WERI-Rb-1 (cell line): Measurements from ENCODE around the gene SRSF7.

Source experiments
- DNase-seq: peaks from one replicate; pipeline ENCODE4 v3.0.0-alpha.2; 2020
- H3K27ac ChIP-seq: fragments of 250-450 bp; sonication (Bioruptor Pico); 2 replicates; pipeline ENCODE4 v1.5.1; 2020; ENCODE audit warnings: mild to moderate bottlenecking, moderate library complexity
- H3K27me3 ChIP-seq: fragments of 250-450 bp; sonication (Bioruptor Pico); 2 replicates; pipeline ENCODE4 v1.5.1; 2021; ENCODE audit warnings: mild to moderate bottlenecking, low read depth, moderate library complexity; ENCODE audit not compliant: insufficient read depth, severe bottlenecking
- H3K36me3 ChIP-seq: fragments of 250-450 bp; sonication (Bioruptor Pico); 2 replicates; pipeline ENCODE4 v1.5.1; 2020; ENCODE audit warnings: mild to moderate bottlenecking, moderate library complexity
- H3K4me3 ChIP-seq: 2 replicates; pipeline ENCODE4 v1.5.1; 2011; ENCODE audit warnings: low read depth, mild to moderate bottlenecking, control low read depth, low read length
- H3K9me3 ChIP-seq: fragments of 250-450 bp; sonication (Bioruptor Pico); 2 replicates; pipeline ENCODE4 v1.5.1; 2021; ENCODE audit warnings: mild to moderate bottlenecking, moderate library complexity; ENCODE audit not compliant: severe bottlenecking
- TF ChIP-seq, protein P1 (sequence below): IDR thresholded peaks from 2 replicates; pipeline ENCODE4 v1.5.1; 2011; ENCODE audit warnings: low read depth, mild to moderate bottlenecking, control low read depth, inconsistent platforms, low read length

Gene SRSF7

GRCh38 chr2:38747007-38747424 is 4.1 kb downstream of the SRSF7 start:
- Histone ChIP-seq H3K4me3 (no peak overlapping the region), H3K9me3 (no peaks in the 10 kb centered on the region), H3K36me3 (peaks cover 91% of the 10 kb centered on the region), H3K27ac (no peak overlapping the region), H3K27me3 (no peaks in the 10 kb centered on the region)
- no peak for DNase-seq
- TF ChIP-seq, protein P1, sequence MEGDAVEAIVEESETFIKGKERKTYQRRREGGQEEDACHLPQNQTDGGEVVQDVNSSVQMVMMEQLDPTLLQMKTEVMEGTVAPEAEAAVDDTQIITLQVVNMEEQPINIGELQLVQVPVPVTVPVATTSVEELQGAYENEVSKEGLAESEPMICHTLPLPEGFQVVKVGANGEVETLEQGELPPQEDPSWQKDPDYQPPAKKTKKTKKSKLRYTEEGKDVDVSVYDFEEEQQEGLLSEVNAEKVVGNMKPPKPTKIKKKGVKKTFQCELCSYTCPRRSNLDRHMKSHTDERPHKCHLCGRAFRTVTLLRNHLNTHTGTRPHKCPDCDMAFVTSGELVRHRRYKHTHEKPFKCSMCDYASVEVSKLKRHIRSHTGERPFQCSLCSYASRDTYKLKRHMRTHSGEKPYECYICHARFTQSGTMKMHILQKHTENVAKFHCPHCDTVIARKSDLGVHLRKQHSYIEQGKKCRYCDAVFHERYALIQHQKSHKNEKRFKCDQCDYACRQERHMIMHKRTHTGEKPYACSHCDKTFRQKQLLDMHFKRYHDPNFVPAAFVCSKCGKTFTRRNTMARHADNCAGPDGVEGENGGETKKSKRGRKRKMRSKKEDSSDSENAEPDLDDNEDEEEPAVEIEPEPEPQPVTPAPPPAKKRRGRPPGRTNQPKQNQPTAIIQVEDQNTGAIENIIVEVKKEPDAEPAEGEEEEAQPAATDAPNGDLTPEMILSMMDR: no peak

- Histone ChIP-seq H3K27ac (no peak overlapping the region), H3K9me3 (no peaks in the 10 kb centered on the region), H3K27me3 (no peaks in the 10 kb centered on the region), H3K36me3 (peaks cover 95% of the 10 kb centered on the region), H3K4me3 (no peak overlapping the region)
- TF ChIP-seq, protein P1: no peak
- DNase-seq: no peak
Observed at GRCh38 chr2:38745267-38745666, 5.9 kb downstream of the SRSF7 start.

DNA sequence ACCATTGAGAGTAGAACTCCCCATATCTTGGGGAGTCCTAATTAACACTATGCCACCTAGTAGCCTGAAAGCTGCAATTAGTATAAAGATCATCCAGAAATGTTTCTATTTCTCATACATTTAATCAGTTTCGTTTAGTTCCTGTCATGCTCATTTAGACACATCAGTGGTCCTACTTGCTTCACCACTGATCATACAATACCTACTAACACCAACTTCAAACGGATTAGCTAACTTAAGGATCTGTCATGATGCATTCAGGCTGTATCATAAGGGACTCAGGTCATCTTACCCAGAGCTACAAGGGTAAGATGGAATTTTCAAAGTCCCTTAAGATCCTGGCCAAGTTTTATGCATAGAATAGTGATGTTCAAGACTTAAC is 6.8 kb downstream of the SRSF7 start:
- H3K27me3 ChIP-seq: no peaks in the 10 kb centered on the region
- H3K9me3 ChIP-seq: no peaks in the 10 kb centered on the region
- H3K4me3 ChIP-seq: no peak overlapping the region
- H3K36me3 ChIP-seq: peaks cover 93% of the 10 kb centered on the region
- no peak overlapping the region for H3K27ac ChIP-seq
- TF ChIP-seq, protein P1: no peak
- no peak for DNase-seq

GRCh38 chr2:38743672-38744398 is 7.3 kb downstream of the SRSF7 start:
- H3K27ac ChIP-seq: no peak overlapping the region
- peaks cover 93% of the 10 kb centered on the region for H3K36me3 ChIP-seq
- no peak for DNase-seq

GRCh38 chr2:38742797-38743559 is 8.2 kb downstream of the SRSF7 start:
- H3K27ac ChIP-seq: no peak overlapping the region
- TF ChIP-seq, protein P1: no peak
- H3K9me3 ChIP-seq: no peaks in the 10 kb centered on the region
- no peaks in the 10 kb centered on the region for H3K27me3 ChIP-seq
- peaks cover 91% of the 10 kb centered on the region for H3K36me3 ChIP-seq
- no peak overlapping the region for H3K4me3 ChIP-seq
- no peak for DNase-seq

More at GRCh38 chr2:38743672-38744398, 7.3 kb downstream of the SRSF7 start:
- Histone ChIP-seq H3K4me3 (no peak overlapping the region), H3K9me3 (no peaks in the 10 kb centered on the region), H3K27me3 (no peaks in the 10 kb centered on the region)
- TF ChIP-seq, protein P1: no peak
